Astrocyte (in vitro differentiated cells and primary cell): ENCODE data around the gene ALDH3A1. TPM values are rescaled to one million over a fixed set of nuclear protein-coding genes. Genes with fewer than 3 reads are reported as not detected.

Experiments
- DNase-seq: peaks from one replicate; pipeline ENCODE4 v3.0.0-alpha.2; 2010; ENCODE audit warnings: low read depth
- FAIRE-seq: peaks from 2 replicates; lab custom pipeline; 2011; peaks lifted over from hg19 to GRCh38; lab: Jason Lieb, UNC
- H2AFZ ChIP-seq: 2 replicates; pipeline ENCODE4 v1.6.0; 2012; ENCODE audit warnings: low read depth, low read length, inconsistent platforms
- H3K27ac ChIP-seq: 2 replicates; pipeline ENCODE4 v1.5.1; 2011; ENCODE audit warnings: low read depth, low read length, inconsistent platforms
- H3K27me3 ChIP-seq: 2 replicates; pipeline ENCODE4 v1.6.0; 2011; ENCODE audit warnings: low read length, inconsistent platforms; ENCODE audit not compliant: insufficient read depth
- H3K36me3 ChIP-seq: 2 replicates; pipeline ENCODE4 v1.5.1; 2011; ENCODE audit warnings: low read length, inconsistent platforms; ENCODE audit not compliant: insufficient read depth
- H3K4me1 ChIP-seq: 2 replicates; pipeline ENCODE4 v1.5.1; 2011; ENCODE audit warnings: low read length, inconsistent platforms; ENCODE audit not compliant: insufficient read depth
- H3K4me2 ChIP-seq: 2 replicates; pipeline ENCODE4 v1.6.0; 2012; ENCODE audit warnings: low read length, inconsistent platforms
- H3K4me3 ChIP-seq: 2 replicates; pipeline ENCODE4 v1.5.1; 2011; ENCODE audit warnings: low read depth, mild to moderate bottlenecking, low read length, inconsistent platforms; ENCODE audit not compliant: insufficient read depth
- H3K79me2 ChIP-seq: 2 replicates; pipeline ENCODE4 v1.6.0; 2012; ENCODE audit warnings: mild to moderate bottlenecking, low read length, inconsistent platforms; ENCODE audit not compliant: insufficient read depth
- H3K9ac ChIP-seq: 2 replicates; pipeline ENCODE4 v1.6.0; 2012; ENCODE audit warnings: mild to moderate bottlenecking, low read length, inconsistent platforms
- H3K9me3 ChIP-seq: 2 replicates; pipeline ENCODE4 v1.5.1; 2012; ENCODE audit warnings: low read depth, mild to moderate bottlenecking, low read length, inconsistent platforms; ENCODE audit not compliant: insufficient read depth
- H4K20me1 ChIP-seq: 2 replicates; pipeline ENCODE4 v1.6.0; 2012; ENCODE audit warnings: low read length, inconsistent platforms; ENCODE audit not compliant: insufficient read depth
- H3K27ac Mint-ChIP-seq: one replicate; pipeline ENCODE4 v1.8.0; 2021; ENCODE audit warnings: mild to moderate bottlenecking, mixed read lengths; ENCODE audit not compliant: unreplicated experiment
- H3K27me3 Mint-ChIP-seq: one replicate; pipeline ENCODE4 v1.8.0; 2021; ENCODE audit warnings: low read depth, mixed read lengths; ENCODE audit not compliant: unreplicated experiment
- H3K36me3 Mint-ChIP-seq: one replicate; pipeline ENCODE4 v1.8.0; 2021; ENCODE audit warnings: low read depth, mixed read lengths; ENCODE audit not compliant: unreplicated experiment
- H3K4me1 Mint-ChIP-seq: one replicate; pipeline ENCODE4 v1.8.0; 2021; ENCODE audit warnings: low read depth, mixed read lengths; ENCODE audit not compliant: unreplicated experiment
- H3K4me3 Mint-ChIP-seq: one replicate; pipeline ENCODE4 v1.8.0; 2021; ENCODE audit warnings: mild to moderate bottlenecking, moderate library complexity, mixed read lengths; ENCODE audit not compliant: unreplicated experiment
- H3K9me3 Mint-ChIP-seq: one replicate; pipeline ENCODE4 v1.8.0; 2021; ENCODE audit warnings: mild to moderate bottlenecking, mixed read lengths; ENCODE audit not compliant: unreplicated experiment
- CTCF ChIP-seq: IDR thresholded peaks from 2 replicates; pipeline ENCODE4 v1.5.1; 2011; ENCODE audit warnings: low read depth, mild to moderate bottlenecking, inconsistent platforms, low read length, moderate library complexity; ENCODE audit not compliant: insufficient read depth
- EZH2 ChIP-seq: IDR thresholded peaks from 2 replicates; pipeline ENCODE4 v1.6.1; 2012; ENCODE audit warnings: mild to moderate bottlenecking, low read length, inconsistent platforms; ENCODE audit not compliant: insufficient read depth
- total RNA-seq: library from RNA; stranded (reverse); gene quantifications from 2 replicates; pipeline ENCODE4 v1.2.1, GENCODE V29; 2021

The ALDH3A1 gene
- total RNA-seq, 1 donor from 2014 or later: not detected

GRCh38 chr17:19737305-19738072 lies 10.6 kb downstream of the ALDH3A1 start:
- Mint-ChIP-seq H3K4me3 (no peak overlapping the region), H3K9me3 (peaks cover 3% of the 10 kb centered on the region), H3K36me3 (peaks cover 2% of the 10 kb centered on the region), H3K27me3 (peaks cover 42% of the 10 kb centered on the region), H3K27ac (peak overlapping the region; percentile 55), H3K4me1 (no peaks in the 10 kb centered on the region)
- Histone ChIP-seq H3K9me3 (no peaks in the 10 kb centered on the region), H2AFZ (no peak overlapping the region), H3K79me2 (no peaks in the 10 kb centered on the region), H3K4me2 (no peak overlapping the region), H3K36me3 (no peaks in the 10 kb centered on the region), H3K27ac (no peak overlapping the region), H3K9ac (no peak overlapping the region), H3K4me3 (no peak overlapping the region), H3K27me3 (peaks cover 3% of the 10 kb centered on the region), H4K20me1 (no peaks in the 10 kb centered on the region), H3K4me1 (no peaks in the 10 kb centered on the region)
- DNase-seq (no peak), FAIRE-seq (no peak)
- TF ChIP-seq CTCF: no peak
- no peak for TF ChIP-seq EZH2

GRCh38 chr17:19736071-19736470 lies 12.0 kb downstream of the ALDH3A1 start:
- H3K9me3 ChIP-seq: no peaks in the 10 kb centered on the region
- H3K4me2 ChIP-seq: no peak overlapping the region
- no peaks in the 10 kb centered on the region for H4K20me1 ChIP-seq
- H3K27me3 ChIP-seq: peaks cover 3% of the 10 kb centered on the region
- no peaks in the 10 kb centered on the region for H3K36me3 ChIP-seq
- H2AFZ ChIP-seq: no peak overlapping the region
- Mint-ChIP-seq H3K36me3 (peaks cover 2% of the 10 kb centered on the region), H3K4me3 (no peak overlapping the region), H3K27me3 (peaks cover 45% of the 10 kb centered on the region), H3K27ac (no peak overlapping the region), H3K4me1 (no peaks in the 10 kb centered on the region), H3K9me3 (peaks cover 3% of the 10 kb centered on the region)
- H3K9ac ChIP-seq: no peak overlapping the region
- DNase-seq: no peak
- no peaks in the 10 kb centered on the region for H3K4me1 ChIP-seq
- H3K79me2 ChIP-seq: no peaks in the 10 kb centered on the region
- no peak overlapping the region for H3K4me3 ChIP-seq
- no peak overlapping the region for H3K27ac ChIP-seq
- no peak for FAIRE-seq
- TF ChIP-seq EZH2 (no peak), CTCF (no peak)

- H3K9me3 ChIP-seq: no peaks in the 10 kb centered on the region
- no peak overlapping the region for H3K27ac ChIP-seq
- Mint-ChIP-seq H3K27me3 (peaks cover 50% of the 10 kb centered on the region), H3K4me1 (no peaks in the 10 kb centered on the region), H3K9me3 (peaks cover 3% of the 10 kb centered on the region), H3K36me3 (peaks cover 2% of the 10 kb centered on the region), H3K27ac (no peak overlapping the region), H3K4me3 (no peak overlapping the region)
- TF ChIP-seq CTCF: no peak
- no peak for FAIRE-seq
- no peaks in the 10 kb centered on the region for H3K79me2 ChIP-seq
- H3K27me3 ChIP-seq: peaks cover 5% of the 10 kb centered on the region
- no peak for DNase-seq
- H4K20me1 ChIP-seq: no peaks in the 10 kb centered on the region
- H3K9ac ChIP-seq: no peak overlapping the region
- H2AFZ ChIP-seq: no peak overlapping the region
- H3K4me2 ChIP-seq: no peak overlapping the region
- no peaks in the 10 kb centered on the region for H3K4me1 ChIP-seq
- no peaks in the 10 kb centered on the region for H3K36me3 ChIP-seq
- H3K4me3 ChIP-seq: no peak overlapping the region
Measured at GRCh38 chr17:19733953-19734526, 14.1 kb downstream of the ALDH3A1 start.
